Limb (tissue), 2 donors: ENCODE data around the gene THOC5.
"Not testable (repeated sequence)": the region's sequence is repeated elsewhere in the genome, so short reads cannot be mapped to it uniquely, and the experiment has no call there.

Experiments used
- DNase-seq, 2 donors: peaks; one replicate each; pipeline ENCODE4 v3.0.0-alpha.2; 2016; ENCODE audit errors: extremely low spot score in 2 of 2

THOC5 gene

GRCh38 chr22:29511126-29511862 lies 42.3 kb downstream of the THOC5 start:
- no peak for DNase-seq

- DNase-seq: no peak
These were observed 43.0 kb downstream of the THOC5 start for GRCh38 chr22:29510542-29510941.

- DNase-seq: no peak
These were observed 43.7 kb downstream of the THOC5 start for GRCh38 chr22:29509815-29510214.

- DNase-seq: no peak
These were observed 44.3 kb downstream of the THOC5 start for GRCh38 chr22:29509298-29509697.

GRCh38 chr22:29503811-29504372 lies 49.7 kb downstream of the THOC5 start:
- DNase-seq: peak; percentile 34 to 39

GRCh38 chr22:29499852-29500251 lies 53.7 kb downstream of the THOC5 start:
- DNase-seq: no peak

- DNase-seq: no peak
These were observed 59.9 kb downstream of the THOC5 start for GRCh38 chr22:29493636-29494035.

GRCh38 chr22:29491012-29491411 lies 62.5 kb downstream of the THOC5 start:
- no peak for DNase-seq

GRCh38 chr22:29489127-29489780 lies 64.3 kb downstream of the THOC5 start:
- not testable (repeated sequence) for DNase-seq

GRCh38 chr22:29487426-29487986 lies 66.1 kb downstream of the THOC5 start:
- DNase-seq: no peak

- DNase-seq: no peak
These were observed 68.1 kb downstream of the THOC5 start for GRCh38 chr22:29485448-29485847.

- DNase-seq: no peak
These were observed 68.9 kb downstream of the THOC5 start for GRCh38 chr22:29484642-29485041.

- no peak for DNase-seq
These were observed 70.3 kb downstream of the THOC5 start for GRCh38 chr22:29483254-29483653.

GRCh38 chr22:29482726-29483125 lies 70.8 kb downstream of the THOC5 start:
- no peak for DNase-seq

- no peak for DNase-seq
These were observed 71.3 kb downstream of the THOC5 start for GRCh38 chr22:29482253-29482652.

- DNase-seq: no peak
These were observed 72.1 kb downstream of the THOC5 start for GRCh38 chr22:29481265-29482000.

GRCh38 chr22:29480512-29481264 lies 72.9 kb downstream of the THOC5 start:
- DNase-seq: peak; percentile 59 to 78

GRCh38 chr22:29480262-29480511 lies 73.4 kb downstream of the THOC5 start:
- no peak for DNase-seq

- peak in 1 of 2 donors; percentile 39 for DNase-seq
These were observed 73.9 kb downstream of the THOC5 start, which contains the start of gene NEFH for GRCh38 chr22:29479417-29480261. Gene NEFH (plus strand): TSS chr22:29480218. CDS start chr22:29480263, 45 bp downstream.
